GM18517 (cell line): ENCODE data around the gene CALB2.

Source experiments
- ATAC-seq: cut with Tn5 transposase; IDR thresholded peaks from one replicate; pipeline ENCODE4 v1.9.1; 2021; ENCODE audit warnings: mild to moderate bottlenecking, moderate library complexity; ENCODE audit not compliant: unreplicated experiment

CALB2 gene

GRCh38 chr16:71426069-71426879 lies 67.8 kb downstream of the CALB2 start:
- ATAC-seq, result peak; percentile 89

GRCh38 chr16:71426880-71427615 lies 68.5 kb downstream of the CALB2 start:
- no peak for ATAC-seq

DNA sequence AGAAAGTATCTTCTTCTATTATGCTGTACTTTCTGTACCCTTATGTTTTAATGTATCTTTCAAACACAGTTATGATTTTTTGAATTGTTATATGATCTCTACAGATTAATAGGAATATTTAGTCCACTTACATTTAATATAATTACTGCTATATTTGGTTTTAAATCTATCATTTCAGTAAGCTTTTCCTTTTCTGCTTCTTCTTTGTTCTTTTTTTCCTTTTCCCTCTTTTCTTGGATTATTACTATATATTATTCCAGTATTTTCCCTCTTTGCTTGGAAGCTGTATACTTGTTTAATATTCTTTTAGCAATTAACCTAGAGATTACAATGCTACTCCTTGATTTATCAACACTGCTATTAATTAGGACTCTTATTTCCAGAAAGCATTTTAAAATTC lies 69.9 kb downstream of the CALB2 start:
- ATAC-seq, result no peak

GRCh38 chr16:71428883-71429282 lies 70.4 kb downstream of the CALB2 start:
- ATAC-seq, result no peak

- ATAC-seq, result no peak
Observed at GRCh38 chr16:71429581-71429980, 71.1 kb downstream of the CALB2 start.

DNA sequence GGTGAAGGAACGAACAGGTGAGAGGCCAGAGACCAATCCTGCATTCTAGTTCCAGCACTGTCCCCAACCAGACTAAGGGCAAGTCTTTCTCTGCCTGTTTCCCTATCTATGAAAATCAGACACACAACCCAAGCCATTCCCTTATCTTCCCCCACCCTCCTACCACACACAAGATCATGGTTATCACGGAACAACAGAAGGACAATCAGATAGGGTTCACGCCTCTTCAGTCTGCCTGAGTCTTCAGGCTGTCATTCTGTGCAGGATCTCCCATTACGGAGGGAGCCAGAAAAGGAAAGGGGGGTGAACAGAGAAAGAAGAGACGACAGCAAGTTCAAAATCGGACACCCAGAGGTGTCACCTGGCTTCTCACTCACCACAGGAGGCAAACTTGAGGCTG lies 72.2 kb downstream of the CALB2 start:
- no peak for ATAC-seq

DNA sequence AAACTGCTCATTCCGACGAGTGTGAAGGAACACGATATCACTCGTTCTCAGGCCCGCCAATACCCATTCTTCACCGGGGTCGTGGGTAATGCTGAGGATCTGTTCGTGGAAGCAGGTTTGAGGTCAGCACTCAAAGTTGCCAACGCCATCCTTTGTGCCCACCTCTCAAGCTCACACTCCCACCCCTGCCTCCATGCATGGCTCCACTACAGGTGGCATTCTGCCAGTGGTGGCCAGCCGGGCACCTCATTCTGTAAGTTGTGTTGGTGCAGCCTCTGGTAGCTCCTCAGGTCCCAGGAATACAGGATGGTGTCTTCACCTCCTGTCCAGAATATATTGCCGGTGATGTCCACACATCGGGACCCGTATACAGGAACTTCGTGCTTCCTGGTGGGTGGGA lies 72.7 kb downstream of the CALB2 start:
- no peak for ATAC-seq

- no peak for ATAC-seq
Observed at GRCh38 chr16:71431991-71432390, 73.5 kb downstream of the CALB2 start.

GRCh38 chr16:71432906-71433305 lies 74.4 kb downstream of the CALB2 start:
- ATAC-seq, result no peak

DNA sequence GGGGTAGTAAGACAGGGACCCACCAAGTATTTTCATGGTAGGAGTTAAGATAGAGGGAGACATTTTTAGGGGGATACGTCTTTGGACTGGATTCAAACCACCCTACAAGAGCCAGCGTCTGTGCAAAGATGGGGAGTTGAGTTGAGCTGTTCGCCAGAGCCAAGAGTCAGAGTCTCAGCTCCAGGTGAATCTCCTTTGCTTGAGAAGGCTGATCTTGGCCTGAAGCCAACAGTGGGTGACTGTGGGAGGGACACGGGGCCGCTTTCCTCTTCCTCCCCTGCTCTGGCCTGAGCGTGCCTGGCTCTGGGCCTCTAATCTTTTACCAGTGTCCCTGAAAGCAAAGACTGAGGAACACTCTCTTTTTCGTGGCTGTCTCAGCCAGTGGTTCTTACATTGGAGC lies 78.0 kb downstream of the CALB2 start:
- ATAC-seq, result no peak

GRCh38 chr16:71439523-71439922 lies 81.0 kb downstream of the CALB2 start:
- ATAC-seq, result no peak
